Measurements from ENCODE around the gene TMUB1.
A peak's percentile ranks its signal among the peaks of the same experiment; 100 is the strongest.
"Not testable (repeated sequence)": the region's sequence is repeated elsewhere in the genome, so short reads cannot be mapped to it uniquely, and the experiment has no call there.

TMUB1 gene

GRCh38 chr7:151046603-151047573, 36.4 kb downstream of the TMUB1 start:
- Histone ChIP-seq H3K36me3 (ENCODE audit: control insufficient read depth in 5 of 5, insufficient read depth in 5 of 5, low read length in 5 of 5) (peaks cover 0 to 37% (median 24%) of the 10 kb centered on the region in 5 donors), H3K4me3 (ENCODE audit: low read depth in 1 of 5, low read length in 5 of 5) (no peak overlapping the region), H3K4me1 (ENCODE audit: control insufficient read depth in 5 of 5, insufficient read depth in 5 of 5, low read length in 5 of 5) (peaks cover 4 to 34% (median 17%) of the 10 kb centered on the region in 5 donors), H3K27ac (ENCODE audit: low read depth, low read length) (no peak overlapping the region), H3K27me3 (ENCODE audit: control insufficient read depth in 5 of 5, insufficient read depth in 4 of 5, low read length in 5 of 5) (peaks cover 0 to 9% (median 5%) of the 10 kb centered on the region in 5 donors), H3K9me3 (ENCODE audit: control insufficient read depth in 5 of 5, low read length in 5 of 5) (no peaks in the 10 kb centered on the region), H3K9ac (ENCODE audit: low read length in 5 of 5) (peak overlapping the region in 1 of 5 donors; percentile 17)

- Histone ChIP-seq H3K27me3 (ENCODE audit: control insufficient read depth in 5 of 5, insufficient read depth in 4 of 5, low read length in 5 of 5) (peaks cover 0 to 9% (median 5%) of the 10 kb centered on the region in 5 donors), H3K27ac (ENCODE audit: low read depth, low read length) (no peak overlapping the region), H3K36me3 (ENCODE audit: control insufficient read depth in 5 of 5, insufficient read depth in 5 of 5, low read length in 5 of 5) (peaks cover 0 to 46% (median 24%) of the 10 kb centered on the region in 5 donors), H3K9me3 (ENCODE audit: control insufficient read depth in 5 of 5, low read length in 5 of 5) (no peaks in the 10 kb centered on the region), H3K9ac (ENCODE audit: low read length in 5 of 5) (no peak overlapping the region), H3K4me1 (ENCODE audit: control insufficient read depth in 5 of 5, insufficient read depth in 5 of 5, low read length in 5 of 5) (peaks cover 4 to 31% (median 14%) of the 10 kb centered on the region in 5 donors), H3K4me3 (ENCODE audit: low read depth in 1 of 5, low read length in 5 of 5) (no peak overlapping the region)
Observed at GRCh38 chr7:151045967-151046366, 37.3 kb downstream of the TMUB1 start.

- peaks cover 0 to 7% (median 4%) of the 10 kb centered on the region in 5 donors for H3K27me3 ChIP-seq (ENCODE audit: control insufficient read depth in 5 of 5, insufficient read depth in 4 of 5, low read length in 5 of 5)
- H3K9me3 ChIP-seq (ENCODE audit: control insufficient read depth in 5 of 5, low read length in 5 of 5), result no peaks in the 10 kb centered on the region
- H3K27ac ChIP-seq (ENCODE audit: low read depth, low read length), result no peak overlapping the region
- H3K36me3 ChIP-seq (ENCODE audit: control insufficient read depth in 5 of 5, insufficient read depth in 5 of 5, low read length in 5 of 5), result peaks cover 0 to 46% (median 24%) of the 10 kb centered on the region in 5 donors
- H3K9ac ChIP-seq (ENCODE audit: low read length in 5 of 5), result no peak overlapping the region
- peaks cover 4 to 28% (median 11%) of the 10 kb centered on the region in 5 donors for H3K4me1 ChIP-seq (ENCODE audit: control insufficient read depth in 5 of 5, insufficient read depth in 5 of 5, low read length in 5 of 5)
- no peak overlapping the region for H3K4me3 ChIP-seq (ENCODE audit: low read depth in 1 of 5, low read length in 5 of 5)
Observed at GRCh38 chr7:151045262-151045661, 38.0 kb downstream of the TMUB1 start.

- Histone ChIP-seq H3K36me3 (ENCODE audit: control insufficient read depth in 5 of 5, insufficient read depth in 5 of 5, low read length in 5 of 5) (peaks cover 0 to 46% (median 24%) of the 10 kb centered on the region in 5 donors), H3K9me3 (ENCODE audit: control insufficient read depth in 5 of 5, low read length in 5 of 5) (no peaks in the 10 kb centered on the region), H3K27me3 (ENCODE audit: control insufficient read depth in 5 of 5, insufficient read depth in 4 of 5, low read length in 5 of 5) (no peaks in the 10 kb centered on the region), H3K27ac (ENCODE audit: low read depth, low read length) (no peak overlapping the region), H3K4me1 (ENCODE audit: control insufficient read depth in 5 of 5, insufficient read depth in 5 of 5, low read length in 5 of 5) (peaks cover 4 to 33% (median 19%) of the 10 kb centered on the region in 5 donors), H3K4me3 (ENCODE audit: low read depth in 1 of 5, low read length in 5 of 5) (no peak overlapping the region), H3K9ac (ENCODE audit: low read length in 5 of 5) (no peak overlapping the region)
Observed at GRCh38 chr7:151043959-151044358, 39.3 kb downstream of the TMUB1 start.

- H3K27me3 ChIP-seq (ENCODE audit: control insufficient read depth in 5 of 5, insufficient read depth in 4 of 5, low read length in 5 of 5); H3K9me3 ChIP-seq (ENCODE audit: control insufficient read depth in 5 of 5, low read length in 5 of 5); H3K4me3 ChIP-seq (ENCODE audit: low read depth in 1 of 5, low read length in 5 of 5); H3K27ac ChIP-seq (ENCODE audit: low read depth, low read length); H3K9ac ChIP-seq (ENCODE audit: low read length in 5 of 5): not testable (repeated sequence)
- Histone ChIP-seq H3K4me1 (ENCODE audit: control insufficient read depth in 5 of 5, insufficient read depth in 5 of 5, low read length in 5 of 5) (peaks cover 4 to 38% (median 24%) of the 10 kb centered on the region in 5 donors), H3K36me3 (ENCODE audit: control insufficient read depth in 5 of 5, insufficient read depth in 5 of 5, low read length in 5 of 5) (peaks cover 0 to 46% (median 24%) of the 10 kb centered on the region in 5 donors)
Observed at GRCh38 chr7:151043449-151043848, 39.8 kb downstream of the TMUB1 start.

GRCh38 chr7:151040616-151041375, 42.5 kb downstream of the TMUB1 start:
- H3K9ac ChIP-seq (ENCODE audit: low read length in 5 of 5), result no peak overlapping the region
- H3K27me3 ChIP-seq (ENCODE audit: control insufficient read depth in 5 of 5, insufficient read depth in 4 of 5, low read length in 5 of 5), result no peaks in the 10 kb centered on the region
- H3K4me3 ChIP-seq (ENCODE audit: low read depth in 1 of 5, low read length in 5 of 5), result no peak overlapping the region
- no peak overlapping the region for H3K27ac ChIP-seq (ENCODE audit: low read depth, low read length)
- peaks cover 0 to 16% (median 11%) of the 10 kb centered on the region in 5 donors for H3K4me1 ChIP-seq (ENCODE audit: control insufficient read depth in 5 of 5, insufficient read depth in 5 of 5, low read length in 5 of 5)
- H3K9me3 ChIP-seq (ENCODE audit: control insufficient read depth in 5 of 5, low read length in 5 of 5), result no peaks in the 10 kb centered on the region
- H3K36me3 ChIP-seq (ENCODE audit: control insufficient read depth in 5 of 5, insufficient read depth in 5 of 5, low read length in 5 of 5), result peaks cover 0 to 61% (median 40%) of the 10 kb centered on the region in 5 donors

GRCh38 chr7:151039850-151040548, 43.3 kb downstream of the TMUB1 start:
- H3K27ac ChIP-seq (ENCODE audit: low read depth, low read length), result no peak overlapping the region
- H3K27me3 ChIP-seq (ENCODE audit: control insufficient read depth in 5 of 5, insufficient read depth in 4 of 5, low read length in 5 of 5), result no peaks in the 10 kb centered on the region
- H3K9me3 ChIP-seq (ENCODE audit: control insufficient read depth in 5 of 5, low read length in 5 of 5), result no peaks in the 10 kb centered on the region
- peak overlapping the region in 1 of 5 donors; percentile 23 for H3K9ac ChIP-seq (ENCODE audit: low read length in 5 of 5)
- H3K36me3 ChIP-seq (ENCODE audit: control insufficient read depth in 5 of 5, insufficient read depth in 5 of 5, low read length in 5 of 5), result peaks cover 0 to 61% (median 46%) of the 10 kb centered on the region in 5 donors
- H3K4me1 ChIP-seq (ENCODE audit: control insufficient read depth in 5 of 5, insufficient read depth in 5 of 5, low read length in 5 of 5), result peaks cover 0 to 16% (median 11%) of the 10 kb centered on the region in 5 donors
- no peak overlapping the region for H3K4me3 ChIP-seq (ENCODE audit: low read depth in 1 of 5, low read length in 5 of 5)

DNA sequence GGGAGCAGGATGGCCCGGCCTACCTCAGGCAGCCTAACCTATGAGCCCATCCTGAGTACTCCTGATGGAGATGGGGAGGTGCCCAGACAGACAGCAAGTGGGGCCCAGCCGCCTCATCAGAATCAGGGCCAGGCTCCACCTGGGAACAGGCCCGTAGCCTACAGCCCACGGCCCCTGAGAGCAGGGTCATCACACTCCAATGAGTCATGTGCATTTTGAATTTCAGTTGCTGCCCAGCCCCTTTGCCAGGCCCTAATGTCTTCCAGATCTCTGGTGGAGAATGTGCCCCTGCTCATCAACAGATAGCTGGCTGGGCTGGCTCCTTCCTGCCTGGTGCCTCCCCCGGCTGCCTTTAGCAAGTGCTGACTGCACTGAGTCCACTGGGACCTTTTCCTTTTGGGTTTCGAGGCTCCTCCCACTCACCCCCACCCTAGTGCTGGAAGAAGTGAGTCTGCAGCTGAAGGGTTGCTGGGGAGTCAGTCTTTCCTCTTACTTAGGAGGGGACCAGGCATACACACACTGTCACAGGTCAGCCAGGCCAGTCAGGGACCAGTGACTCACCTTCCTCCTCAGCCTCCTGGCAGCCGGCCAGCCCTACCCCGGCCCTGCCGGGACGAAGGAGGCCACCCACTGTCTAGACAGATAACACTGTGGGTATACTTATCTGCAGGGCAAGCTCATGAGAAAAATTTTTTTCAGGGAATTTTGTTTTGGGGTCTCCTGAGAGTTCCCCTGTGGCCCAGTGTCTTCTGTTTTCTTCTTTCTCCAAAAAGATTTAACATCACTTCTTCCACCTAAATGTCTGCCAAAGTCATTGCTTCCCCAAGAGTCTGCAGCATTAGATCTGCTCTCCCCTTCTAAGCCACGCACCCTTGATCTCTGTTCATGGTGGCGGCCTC, 44.1 kb downstream of the TMUB1 start:
- H3K36me3 ChIP-seq (ENCODE audit: control insufficient read depth in 5 of 5, insufficient read depth in 5 of 5, low read length in 5 of 5), result peaks cover 0 to 62% (median 49%) of the 10 kb centered on the region in 5 donors

GRCh38 chr7:151035902-151036301, 47.4 kb downstream of the TMUB1 start:
- no peaks in the 10 kb centered on the region for H3K27me3 ChIP-seq (ENCODE audit: control insufficient read depth in 5 of 5, insufficient read depth in 4 of 5, low read length in 5 of 5)
- no peaks in the 10 kb centered on the region for H3K9me3 ChIP-seq (ENCODE audit: control insufficient read depth in 5 of 5, low read length in 5 of 5)
- no peak overlapping the region for H3K4me3 ChIP-seq (ENCODE audit: low read depth in 1 of 5, low read length in 5 of 5)
- no peak overlapping the region for H3K27ac ChIP-seq (ENCODE audit: low read depth, low read length)
- peaks cover 0 to 15% (median 11%) of the 10 kb centered on the region in 5 donors for H3K4me1 ChIP-seq (ENCODE audit: control insufficient read depth in 5 of 5, insufficient read depth in 5 of 5, low read length in 5 of 5)
- H3K9ac ChIP-seq (ENCODE audit: low read length in 5 of 5), result no peak overlapping the region
- peaks cover 0 to 64% (median 41%) of the 10 kb centered on the region in 5 donors for H3K36me3 ChIP-seq (ENCODE audit: control insufficient read depth in 5 of 5, insufficient read depth in 5 of 5, low read length in 5 of 5)

More for the DNA sequence above, 44.1 kb downstream of the TMUB1 start:
- no peak overlapping the region for H3K4me3 ChIP-seq (ENCODE audit: low read depth in 1 of 5, low read length in 5 of 5)
- H3K4me1 ChIP-seq (ENCODE audit: control insufficient read depth in 5 of 5, insufficient read depth in 5 of 5, low read length in 5 of 5), result peaks cover 0 to 15% (median 11%) of the 10 kb centered on the region in 5 donors
- no peaks in the 10 kb centered on the region for H3K9me3 ChIP-seq (ENCODE audit: control insufficient read depth in 5 of 5, low read length in 5 of 5)
- H3K27ac ChIP-seq (ENCODE audit: low read depth, low read length), result no peak overlapping the region
- H3K27me3 ChIP-seq (ENCODE audit: control insufficient read depth in 5 of 5, insufficient read depth in 4 of 5, low read length in 5 of 5), result no peaks in the 10 kb centered on the region
- peak overlapping the region in 2 of 5 donors; percentile 2 to 37 for H3K9ac ChIP-seq (ENCODE audit: low read length in 5 of 5)

Data from subcutaneous abdominal adipose tissue (tissue), 5 donors.